Effector CD8-positive, alpha-beta T cell (primary cell): ENCODE results near the gene GGACT.
"Not testable (repeated sequence)": the region's sequence is repeated elsewhere in the genome, so short reads cannot be mapped to it uniquely, and the experiment has no call there.

Experiments used
- DNase-seq: peaks from one replicate; lab custom pipeline; 2025; lab: John Stamatoyannopoulos, UW
- total RNA-seq, 4 experiments: gene quantifications; one replicate each; lab custom pipeline; 2026; lab: John Stamatoyannopoulos, UW

Gene GGACT
- total RNA-seq = 1.9 to 4.0 (median 3.2) reads per million in 4 experiments

GRCh38 chr13:100588331-100589177 lies at the start of gene GGACT:
TSS of gene GGACT (minus strand) at chr13:100588789. CDS start at chr13:100532591, 56,198 bp downstream.
- DNase-seq = peak; percentile 67

- DNase-seq = no peak
Observed at GRCh38 chr13:100637796-100638195, 49.2 kb upstream of the GGACT start.

DNA sequence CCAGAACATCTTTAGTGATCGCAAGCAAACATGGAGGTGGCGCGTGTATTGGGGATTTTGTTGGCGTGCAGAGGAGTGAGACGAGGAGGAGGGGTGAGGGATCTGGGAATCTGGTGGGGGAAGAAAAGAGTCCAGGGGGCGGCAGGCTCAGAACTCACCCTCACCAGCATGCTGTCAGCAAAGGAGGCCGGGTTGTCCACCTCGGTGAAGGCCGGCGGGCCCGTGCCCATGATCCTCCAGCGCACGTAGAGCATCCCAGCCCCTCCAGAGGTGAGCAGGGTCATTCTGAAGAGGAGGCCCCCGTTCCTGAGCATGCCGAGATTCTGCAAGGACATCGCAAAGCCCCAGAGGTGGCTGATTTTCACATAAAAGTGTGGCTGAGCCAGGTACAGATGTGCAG lies 48.8 kb upstream of the GGACT start:
- DNase-seq = no peak

GRCh38 chr13:100636441-100636840 lies 47.9 kb upstream of the GGACT start:
- DNase-seq = no peak

DNA sequence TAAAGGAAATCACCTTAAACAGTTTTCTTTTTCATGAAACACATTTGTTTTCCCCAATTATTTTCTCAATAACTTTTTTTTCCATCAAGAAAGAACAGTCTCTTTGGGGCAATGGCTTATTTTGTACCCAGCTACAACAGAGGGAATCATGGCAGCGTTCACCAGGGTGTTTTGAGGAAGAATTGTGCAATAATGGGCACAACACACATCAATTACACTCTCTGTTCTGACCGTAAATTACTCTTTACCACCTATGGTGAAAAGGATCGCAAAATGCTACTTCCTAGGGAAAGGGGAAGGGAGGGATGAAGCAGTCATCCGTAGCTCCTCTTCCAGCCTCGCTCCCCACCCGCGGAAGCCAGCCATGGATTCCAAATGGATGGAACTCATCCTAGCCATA lies 47.4 kb upstream of the GGACT start:
- no peak for DNase-seq

DNA sequence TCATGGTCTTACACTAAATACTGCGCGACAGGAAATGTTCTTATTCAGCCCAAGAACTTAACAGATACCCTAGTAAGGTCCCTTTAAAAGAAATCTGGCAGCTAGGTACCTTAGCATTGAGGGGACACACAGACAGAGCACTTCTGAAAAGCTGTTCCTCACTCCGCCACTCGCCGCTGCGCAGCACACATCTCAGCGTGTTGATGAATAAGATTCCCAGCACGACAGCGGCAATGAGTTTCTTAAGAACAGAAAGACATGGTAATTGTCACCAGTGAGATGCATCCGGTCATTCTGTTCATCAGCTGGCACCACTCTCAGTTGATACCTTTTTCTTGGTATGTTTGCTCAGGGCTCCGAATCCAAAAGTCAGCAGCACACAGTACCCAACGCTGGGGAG lies 46.1 kb upstream of the GGACT start:
- DNase-seq = no peak

- no peak for DNase-seq
Observed at GRCh38 chr13:100633461-100633860, 44.9 kb upstream of the GGACT start.

DNA sequence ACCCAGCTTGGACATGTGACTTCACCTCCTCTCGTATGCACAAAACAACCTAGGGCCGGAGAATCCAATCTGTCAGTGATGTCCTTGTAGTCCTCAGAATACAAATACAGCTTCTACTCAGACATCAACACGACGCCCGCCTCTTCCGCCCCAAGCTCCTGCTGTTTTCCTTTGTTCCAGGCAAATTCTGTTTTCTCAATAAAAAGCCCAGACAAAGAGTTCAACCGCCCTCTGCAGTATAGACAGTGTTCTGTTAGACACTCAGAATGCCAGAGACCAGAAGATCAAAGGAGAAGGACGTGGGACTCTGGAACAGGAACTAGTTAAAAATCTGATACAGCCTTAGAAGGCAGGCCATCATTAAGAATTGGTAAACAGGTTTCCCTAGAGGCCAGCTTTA lies 42.0 kb upstream of the GGACT start:
- no peak for DNase-seq

- DNase-seq = no peak
Observed at GRCh38 chr13:100627120-100627519, 38.5 kb upstream of the GGACT start.

GRCh38 chr13:100625447-100625846 lies 36.9 kb upstream of the GGACT start:
- no peak for DNase-seq

GRCh38 chr13:100620792-100621191 lies 32.2 kb upstream of the GGACT start:
- DNase-seq = no peak

- DNase-seq = no peak
Observed at GRCh38 chr13:100619940-100620339, 31.4 kb upstream of the GGACT start.

- not testable (repeated sequence) for DNase-seq
Observed at GRCh38 chr13:100618897-100619296, 30.3 kb upstream of the GGACT start.

DNA sequence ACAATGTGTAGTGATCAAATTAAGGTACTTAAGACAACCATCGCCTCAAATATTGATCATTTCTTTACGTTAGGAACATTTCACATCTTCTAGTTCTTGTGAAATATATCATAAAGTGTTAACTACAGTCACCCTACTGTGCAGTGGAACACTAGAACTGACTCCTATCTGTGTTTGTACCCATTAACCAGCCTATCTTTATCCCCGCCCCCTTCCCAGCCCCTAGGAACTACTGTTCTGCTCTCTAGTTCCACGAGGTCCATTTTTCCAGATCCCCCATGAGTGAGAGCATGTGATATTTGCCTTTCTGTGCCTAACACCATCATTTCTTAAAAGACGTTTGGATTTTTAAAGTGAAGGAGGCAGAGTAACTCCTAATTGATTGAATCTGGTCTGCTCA lies 24.4 kb upstream of the GGACT start:
- DNase-seq = no peak

- DNase-seq = no peak
Observed at GRCh38 chr13:100611678-100612492, 23.3 kb upstream of the GGACT start.

DNA sequence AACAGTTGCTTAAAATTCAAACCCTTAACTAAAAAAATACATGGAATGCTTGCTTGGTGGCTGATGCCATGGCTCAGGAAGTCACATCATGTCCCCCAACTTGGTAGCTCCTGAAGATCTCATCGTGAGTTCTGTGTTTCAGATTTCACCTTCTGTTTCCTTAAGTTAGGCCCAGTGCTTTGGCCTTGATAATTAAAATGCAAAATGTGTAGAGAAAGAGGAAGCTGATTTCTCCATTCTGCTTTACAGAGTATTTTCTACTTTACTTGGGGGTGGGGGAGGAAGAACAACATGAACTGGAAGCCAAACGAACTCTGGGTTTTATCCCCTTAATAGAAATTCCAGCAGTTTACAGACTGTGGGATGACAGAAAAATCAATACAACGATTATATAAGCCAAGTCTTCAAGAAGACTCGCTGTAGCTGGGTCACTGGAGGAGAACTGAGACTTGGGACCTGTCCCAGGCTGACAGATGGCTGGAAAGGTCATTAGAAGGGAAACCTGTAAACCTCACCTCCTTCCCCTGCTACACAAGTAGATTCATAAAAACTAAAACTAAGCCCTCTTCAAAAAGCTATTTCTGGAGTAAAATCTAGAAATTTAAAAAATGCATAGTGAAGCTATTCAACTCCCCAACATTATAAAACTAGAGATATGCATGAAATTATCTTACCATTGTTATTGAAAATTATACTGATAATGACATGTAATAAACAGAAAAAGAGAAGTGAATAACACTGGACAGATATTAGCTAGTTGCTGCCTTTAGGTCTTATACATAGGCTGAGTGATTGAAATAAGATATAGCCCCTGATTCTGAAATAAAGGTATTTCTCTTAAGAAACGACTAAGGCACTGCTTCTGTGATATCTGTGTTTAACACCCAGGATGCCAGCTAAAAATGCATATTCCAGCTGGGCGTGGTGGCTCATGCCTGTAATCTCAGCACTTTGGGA lies 22.1 kb upstream of the GGACT start:
- DNase-seq = no peak

DNA sequence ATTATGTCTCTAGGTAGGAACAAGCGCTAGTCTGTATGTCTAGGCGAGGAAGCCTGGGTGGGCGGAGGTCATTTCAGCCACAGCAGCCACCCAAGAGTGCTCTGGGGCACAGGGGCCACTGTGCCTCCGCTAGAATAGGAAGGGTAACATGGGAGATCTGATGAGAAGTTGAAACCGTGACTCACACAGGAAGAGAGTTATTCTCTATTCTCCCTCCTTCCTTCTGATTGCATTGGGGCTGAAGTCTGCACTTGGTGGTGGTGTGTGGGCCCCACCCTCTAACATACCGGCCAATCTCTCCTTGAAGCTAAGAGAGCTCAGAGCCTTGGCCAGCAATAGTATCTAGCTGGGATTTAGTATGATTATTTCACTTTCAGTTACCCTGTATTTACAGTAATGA lies 20.3 kb upstream of the GGACT start:
- no peak for DNase-seq

- DNase-seq = no peak
Observed at GRCh38 chr13:100608489-100608888, 19.9 kb upstream of the GGACT start.

DNA sequence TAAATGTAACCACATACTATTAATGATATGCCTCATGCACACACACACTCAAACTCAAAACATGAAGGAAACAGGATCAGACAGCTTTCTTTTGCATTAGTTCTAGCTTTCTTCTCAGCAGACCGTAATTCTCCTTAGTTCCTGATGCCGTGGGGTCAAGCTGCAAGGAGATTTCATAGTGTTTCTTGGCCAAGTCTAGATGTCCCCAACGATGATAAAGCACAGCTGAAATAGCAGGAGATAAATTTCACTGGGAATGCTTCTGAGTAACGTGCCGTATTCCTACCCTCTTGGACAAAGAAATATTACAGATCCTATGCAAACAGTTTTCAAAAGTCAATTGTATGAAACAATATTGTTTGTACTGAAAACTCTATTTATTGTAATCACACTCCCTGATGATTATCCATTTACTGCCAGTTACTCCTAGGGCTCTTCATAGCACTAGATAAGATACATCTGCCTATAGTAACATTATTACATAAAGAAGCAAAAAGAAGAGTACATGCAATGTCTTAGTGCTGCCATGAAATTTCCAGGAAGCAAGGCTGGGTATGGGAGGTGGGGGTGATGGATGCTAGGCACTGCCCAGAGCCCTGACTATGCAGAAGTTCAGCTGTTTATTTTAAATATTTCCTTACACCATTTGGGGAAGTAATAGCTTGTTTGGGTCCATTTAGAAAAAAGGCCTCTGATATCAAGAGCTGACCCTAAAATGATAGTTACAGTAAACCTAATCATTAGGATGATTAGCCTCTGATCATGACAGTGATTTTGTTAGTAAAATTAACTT lies 16.5 kb upstream of the GGACT start:
- no peak for DNase-seq

- no peak for DNase-seq
Observed at GRCh38 chr13:100602493-100603111, 14.0 kb upstream of the GGACT start.

DNA sequence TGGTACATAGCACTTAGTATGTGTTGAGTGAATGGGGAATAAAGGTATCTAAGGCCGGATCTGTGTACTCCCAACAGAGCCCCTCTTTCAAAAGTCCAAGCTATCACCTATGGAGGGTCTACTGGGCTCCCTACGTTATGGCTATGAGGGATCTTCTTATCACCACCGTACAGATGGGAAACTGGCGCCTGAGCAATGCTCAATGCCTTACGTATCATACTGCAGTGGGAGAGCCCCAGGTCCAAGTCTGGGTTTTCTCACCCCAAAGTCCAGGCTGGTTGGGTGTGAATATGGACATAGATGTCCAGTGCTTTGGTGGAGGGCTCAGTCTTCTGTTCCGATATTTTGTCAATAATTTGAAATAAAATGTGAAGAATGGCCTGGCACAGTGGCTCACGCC lies 13.1 kb upstream of the GGACT start:
- DNase-seq = no peak
